Keratinocyte (primary cell): ENCODE results near the gene ANKUB1. TPM values are rescaled to one million over a fixed set of nuclear protein-coding genes. Genes with fewer than 3 reads are reported as not detected.

Source experiments
- DNase-seq: peaks from one replicate; pipeline ENCODE4 v3.0.0-alpha.2; 2011; ENCODE audit warnings: low read depth, missing footprints, low spot score
- FAIRE-seq: peaks from 2 replicates; lab custom pipeline; 2011; peaks lifted over from hg19 to GRCh38; lab: Jason Lieb, UNC
- H2AFZ ChIP-seq: 2 replicates; pipeline ENCODE4 v1.6.0; 2012; ENCODE audit warnings: low read length, control low read depth, inconsistent platforms; ENCODE audit not compliant: control insufficient read depth
- H3K27ac ChIP-seq: 2 replicates; pipeline ENCODE4 v1.5.1; 2011; ENCODE audit warnings: low read length; ENCODE audit not compliant: control insufficient read depth, insufficient read depth
- H3K27me3 ChIP-seq: 3 replicates; pipeline ENCODE4 v1.6.0; 2011; ENCODE audit warnings: low read length; ENCODE audit not compliant: control insufficient read depth, insufficient read depth; ENCODE audit errors: extremely low read depth
- H3K36me3 ChIP-seq, 2 experiments: 2 replicates in 1 of 2; 3 replicates in 1 of 2; pipeline ENCODE4 v1.5.1; 2011; ENCODE audit warnings: low read length in 2 of 2, mild to moderate bottlenecking in 1 of 2; ENCODE audit not compliant: control insufficient read depth in 2 of 2, insufficient read depth in 2 of 2; ENCODE audit errors: extremely low read depth in 1 of 2
- H3K4me1 ChIP-seq: 3 replicates; pipeline ENCODE4 v1.5.1; 2011; ENCODE audit warnings: low read length; ENCODE audit not compliant: control insufficient read depth, insufficient read depth; ENCODE audit errors: extremely low read depth
- H3K4me2 ChIP-seq: 3 replicates; pipeline ENCODE4 v1.6.0; 2011; ENCODE audit warnings: low read depth, low read length; ENCODE audit not compliant: control insufficient read depth, insufficient read depth; ENCODE audit errors: extremely low read depth
- H3K4me3 ChIP-seq, 3 experiments: fragments of 200-600 bp in 1 of 3; sonication (generic) in 1 of 3; 2 replicates in 2 of 3; 3 replicates in 1 of 3; pipeline ENCODE4 v1.5.1; 2011 to 2016; ENCODE audit warnings: low read length in 3 of 3, mild to moderate bottlenecking in 3 of 3, control low read depth in 2 of 3, inconsistent platforms in 1 of 3, low read depth in 1 of 3, mixed read lengths in 1 of 3, mixed run types in 1 of 3, moderate library complexity in 1 of 3; ENCODE audit not compliant: control insufficient read depth in 2 of 3, insufficient read depth in 2 of 3; ENCODE audit errors: extremely low read depth in 1 of 3
- H3K79me2 ChIP-seq: 2 replicates; pipeline ENCODE4 v1.6.0; 2012; ENCODE audit warnings: low read length; ENCODE audit not compliant: control insufficient read depth, insufficient read depth
- H3K9ac ChIP-seq: 3 replicates; pipeline ENCODE4 v1.6.0; 2011; ENCODE audit warnings: low read length; ENCODE audit not compliant: control insufficient read depth, insufficient read depth; ENCODE audit errors: extremely low read depth
- H3K9me1 ChIP-seq: 3 replicates; pipeline ENCODE4 v1.6.0; 2011; ENCODE audit warnings: low read length; ENCODE audit not compliant: control insufficient read depth, insufficient read depth; ENCODE audit errors: extremely low read depth
- H3K9me3 ChIP-seq: 2 replicates; pipeline ENCODE4 v1.5.1; 2012; ENCODE audit warnings: low read depth, low read length; ENCODE audit not compliant: control insufficient read depth
- H4K20me1 ChIP-seq: 3 replicates; pipeline ENCODE4 v1.6.0; 2011; ENCODE audit warnings: low read length; ENCODE audit not compliant: control insufficient read depth, insufficient read depth; ENCODE audit errors: extremely low read depth
- CTCF ChIP-seq, 3 experiments: IDR thresholded peaks in 1 of 3; conservative IDR thresholded peaks in 1 of 3; optimal IDR thresholded peaks in 1 of 3; 2 replicates in 2 of 3; 3 replicates in 1 of 3; pipeline versions ENCODE3 to v1.5.1; 2011; ENCODE audit warnings: low read length in 3 of 3, mild to moderate bottlenecking in 3 of 3, moderate library complexity in 2 of 3, control low read depth in 1 of 3, inconsistent platforms in 1 of 3; ENCODE audit not compliant: insufficient read depth in 2 of 3; ENCODE audit errors: extremely low read depth in 1 of 3
- EZH2 ChIP-seq: IDR thresholded peaks from one replicate; pipeline ENCODE4 v1.6.1; 2012; ENCODE audit warnings: inconsistent platforms, mild to moderate bottlenecking, low read length, moderate library complexity
- dilution Hi-C: fragments of 300-500 bp; cut with MboI; formaldehyde crosslinking; loops from one replicate; pipeline ENCODE4 v1.7.0; 2020; ENCODE audit warnings: low sequenced_read_pairs; ENCODE audit not compliant: extremely low pct_ligation_motif_present
- polyA plus RNA-seq, 5 experiments: library from polyadenylated mRNA; depleted of rRNA in 3 of 5; stranded (reverse) in 3 of 5; stranded (forward) in 1 of 5; unstranded in 1 of 5; fragments of >200 nt; gene quantifications; 1 replicate in 1 of 5; 2 replicates in 3 of 5; 3 replicates in 1 of 5; pipeline versions ENCODE4 v1.2.1 to v1.2.3, GENCODE V29; 2011 to 2012; ENCODE audit warnings: missing spikeins in 2 of 5, low read depth in 1 of 5, low replicate concordance in 1 of 5

ANKUB1 gene
- polyA plus RNA-seq, 1 donor (not counting 4 experiments of a cell fraction or from before 2014, with no cell fraction given), result 0.66 TPM

- Histone ChIP-seq H3K36me3 (peaks cover under 1 to 3% of the 10 kb centered on the region in 2 experiments), H3K9me3 (no peaks in the 10 kb centered on the region), H3K4me3 (no peak overlapping the region), H4K20me1 (no peaks in the 10 kb centered on the region), H2AFZ (no peak overlapping the region), H3K27ac (no peak overlapping the region), H3K9me1 (no peaks in the 10 kb centered on the region), H3K27me3 (no peaks in the 10 kb centered on the region), H3K4me1 (peaks cover 17% of the 10 kb centered on the region), H3K79me2 (peaks cover 18% of the 10 kb centered on the region), H3K9ac (no peak overlapping the region), H3K4me2 (no peak overlapping the region)
- dilution Hi-C loops, result no loop called here
- TF ChIP-seq EZH2, result no peak
- no peak for TF ChIP-seq CTCF (optimal IDR thresholded peaks at IDR 0.05 in 1 of 3, IDR thresholded peaks at IDR 0.05 in 1 of 3, conservative IDR thresholded peaks at IDR 0.05 in 1 of 3; ENCODE audit: extremely low read depth in 1 of 3, insufficient read depth in 2 of 3, low read length in 3 of 3)
- DNase-seq, result no peak
- no peak for FAIRE-seq
Observed at GRCh38 chr3:149753717-149754116, 38.6 kb downstream of the ANKUB1 start.

- H3K9me3 ChIP-seq, result no peaks in the 10 kb centered on the region
- peak overlapping the region; percentile 91 for H3K9ac ChIP-seq
- no peaks in the 10 kb centered on the region for H3K27me3 ChIP-seq
- H3K36me3 ChIP-seq, result peaks cover 6 to 8% of the 10 kb centered on the region in 2 experiments
- peak overlapping the region in 2 of 3 experiments; percentile 91 to 95 for H3K4me3 ChIP-seq
- H2AFZ ChIP-seq, result peak overlapping the region; percentile 99
- H3K4me2 ChIP-seq, result peak overlapping the region; percentile 78
- peak overlapping the region; percentile 80 for H3K27ac ChIP-seq
- H3K4me1 ChIP-seq, result peaks cover 17% of the 10 kb centered on the region
- H4K20me1 ChIP-seq, result no peaks in the 10 kb centered on the region
- FAIRE-seq (peak; percentile 23), DNase-seq (no peak)
- H3K9me1 ChIP-seq, result no peaks in the 10 kb centered on the region
- H3K79me2 ChIP-seq, result peaks cover 18% of the 10 kb centered on the region
- dilution Hi-C loops, result no loop called here
- no peak for TF ChIP-seq CTCF (optimal IDR thresholded peaks at IDR 0.05 in 1 of 3, IDR thresholded peaks at IDR 0.05 in 1 of 3, conservative IDR thresholded peaks at IDR 0.05 in 1 of 3; ENCODE audit: extremely low read depth in 1 of 3, insufficient read depth in 2 of 3, low read length in 3 of 3)
- TF ChIP-seq EZH2, result no peak
Observed at GRCh38 chr3:149752788-149753136, 39.6 kb downstream of the ANKUB1 start.
